Uterus (tissue), 4 donors: Measurements from ENCODE around the gene LDLRAD4. TPM values are rescaled to one million over a fixed set of nuclear protein-coding genes. Genes with fewer than 3 reads are reported as not detected.

Source experiments
- DNase-seq, 2 donors: peaks; one replicate each; pipeline ENCODE4 v3.0.0-alpha.2; 2019 to 2020
- H3K27ac ChIP-seq, 2 donors: fragments of 200-600 bp; sonication (generic); 1 replicate in 1 of 2; 2 replicates in 1 of 2; pipeline ENCODE4 v1.5.1; 2016 to 2018
- H3K27me3 ChIP-seq, 2 donors: fragments of 200-600 bp; sonication (generic); one replicate each; pipeline ENCODE4 v1.5.1; 2018 to 2019; ENCODE audit warnings: control low read depth in 1 of 2
- H3K36me3 ChIP-seq, 2 donors: fragments of 200-600 bp; sonication (generic); one replicate each; pipeline ENCODE4 v1.5.1; 2019; ENCODE audit warnings: control low read depth in 1 of 2
- H3K4me1 ChIP-seq, 2 donors: fragments of 200-600 bp; sonication (generic); one replicate each; pipeline ENCODE4 v1.5.1; 2018 to 2019; ENCODE audit warnings: control low read depth in 1 of 2
- H3K4me3 ChIP-seq, 2 donors: fragments of 200-600 bp; sonication (generic); 1 replicate in 1 of 2; 2 replicates in 1 of 2; pipeline ENCODE4 v1.5.1; 2018 to 2019; ENCODE audit warnings: mild to moderate bottlenecking in 1 of 2
- H3K9me3 ChIP-seq, 2 donors: fragments of 200-600 bp; sonication (generic); one replicate each; pipeline ENCODE4 v1.5.1; 2019; ENCODE audit warnings: control low read depth in 1 of 2
- CTCF ChIP-seq, 4 experiments: fragments of 200-600 bp in 2 of 4; fragments of 450-650 bp in 2 of 4; sonication (generic) in 2 of 4; IDR thresholded peaks; one replicate each; pipeline ENCODE4 v1.5.1; 2016 to 2019; ENCODE audit warnings: antibody characterized with exemption in 4 of 4, mild to moderate bottlenecking in 2 of 4, moderate library complexity in 1 of 4
- POLR2A ChIP-seq, 2 donors: fragments of 450-650 bp; IDR thresholded peaks; one replicate each; pipeline ENCODE4 v1.6.1; 2016; ENCODE audit warnings: antibody characterized with exemption in 2 of 2, mild to moderate bottlenecking in 1 of 2, moderate library complexity in 1 of 2
- intact Hi-C: fragments of 100-400 bp; cut with DNase I; formaldehyde crosslinking; loops from one replicate; pipeline ENCODE4 v1.15.1; 2023; ENCODE audit warnings: low total_unique reads
- total RNA-seq, 4 donors: library from RNA; depleted of rRNA in 3 of 4; stranded (reverse); fragments of >200 nt in 3 of 4; gene quantifications; one replicate each; pipeline versions ENCODE4 v1.1.0 to v1.2.4, GENCODE V29; 2014 to 2023
- donor health status: DM: yes; HTN: yes; CAD: no.

The LDLRAD4 gene
- total RNA-seq, 4 donors from 2014 or later, result 23.8 to 82.2 (median 39.3) TPM

- no peaks in the 10 kb centered on the region for H3K36me3 ChIP-seq
- no peak for TF ChIP-seq POLR2A (IDR thresholded peaks at IDR 0.05)
- no peak for TF ChIP-seq CTCF (IDR thresholded peaks at IDR 0.05)
- H3K9me3 ChIP-seq, result no peaks in the 10 kb centered on the region
- DNase-seq, result no peak
- H3K4me3 ChIP-seq, result no peak overlapping the region
- no peaks in the 10 kb centered on the region for H3K27me3 ChIP-seq
- no peak overlapping the region for H3K27ac ChIP-seq
- intact Hi-C loops, result no loop called here
- H3K4me1 ChIP-seq, result no peaks in the 10 kb centered on the region
Measured at GRCh38 chr18:13406049-13406615, 187.6 kb downstream of the LDLRAD4 start.

GRCh38 chr18:13406736-13407135 lies 188.2 kb downstream of the LDLRAD4 start:
- TF ChIP-seq POLR2A (IDR thresholded peaks at IDR 0.05) (no peak), CTCF (IDR thresholded peaks at IDR 0.05) (no peak)
- no peaks in the 10 kb centered on the region for H3K36me3 ChIP-seq
- H3K27me3 ChIP-seq, result no peaks in the 10 kb centered on the region
- no peak overlapping the region for H3K27ac ChIP-seq
- intact Hi-C loops, result no loop called here
- no peak for DNase-seq
- no peak overlapping the region for H3K4me3 ChIP-seq
- no peaks in the 10 kb centered on the region for H3K4me1 ChIP-seq
- H3K9me3 ChIP-seq, result no peaks in the 10 kb centered on the region

GRCh38 chr18:13407484-13407883 lies 188.9 kb downstream of the LDLRAD4 start:
- TF ChIP-seq CTCF (IDR thresholded peaks at IDR 0.05) (no peak), POLR2A (IDR thresholded peaks at IDR 0.05) (no peak)
- no peak overlapping the region for H3K4me3 ChIP-seq
- no peaks in the 10 kb centered on the region for H3K27me3 ChIP-seq
- intact Hi-C loops, result no loop called here
- no peaks in the 10 kb centered on the region for H3K36me3 ChIP-seq
- no peak for DNase-seq
- H3K27ac ChIP-seq, result no peak overlapping the region
- no peaks in the 10 kb centered on the region for H3K4me1 ChIP-seq
- no peaks in the 10 kb centered on the region for H3K9me3 ChIP-seq

GRCh38 chr18:13409026-13409425 lies 190.5 kb downstream of the LDLRAD4 start:
- Histone ChIP-seq H3K36me3 (no peaks in the 10 kb centered on the region), H3K4me1 (no peaks in the 10 kb centered on the region), H3K9me3 (no peaks in the 10 kb centered on the region), H3K27ac (no peak overlapping the region), H3K4me3 (no peak overlapping the region), H3K27me3 (no peaks in the 10 kb centered on the region)
- DNase-seq, result no peak
- TF ChIP-seq CTCF (IDR thresholded peaks at IDR 0.05), result no peak
- no peak for TF ChIP-seq POLR2A (IDR thresholded peaks at IDR 0.05)
- intact Hi-C loops, result no loop called here

- intact Hi-C loops, result no loop called here
- Histone ChIP-seq H3K4me1 (no peaks in the 10 kb centered on the region), H3K4me3 (no peak overlapping the region), H3K27me3 (no peaks in the 10 kb centered on the region), H3K27ac (no peak overlapping the region), H3K36me3 (no peaks in the 10 kb centered on the region), H3K9me3 (no peaks in the 10 kb centered on the region)
- TF ChIP-seq CTCF (IDR thresholded peaks at IDR 0.05), result no peak
- no peak for TF ChIP-seq POLR2A (IDR thresholded peaks at IDR 0.05)
- DNase-seq, result no peak
Measured at GRCh38 chr18:13409997-13410396, 191.4 kb downstream of the LDLRAD4 start.
